Vagina (tissue), 2 donors: Measurements from ENCODE around the gene RPUSD3. TPM values are rescaled to one million over a fixed set of nuclear protein-coding genes. Genes with fewer than 3 reads are reported as not detected.

Experiments
- DNase-seq, 2 donors: peaks; one replicate each; pipeline ENCODE4 v3.0.0-alpha.2; 2017; ENCODE audit errors: extremely low spot score in 2 of 2
- H3K27ac ChIP-seq: fragments of 200-600 bp; sonication (generic); one replicate; pipeline ENCODE4 v1.5.1; 2019
- H3K27me3 ChIP-seq: fragments of 200-600 bp; sonication (generic); one replicate; pipeline ENCODE4 v1.5.1; 2019
- H3K36me3 ChIP-seq, 2 donors: fragments of 200-600 bp; sonication (generic); one replicate each; pipeline ENCODE4 v1.5.1; 2017 to 2019
- H3K4me1 ChIP-seq: fragments of 200-600 bp; sonication (generic); one replicate; pipeline ENCODE4 v1.5.1; 2019
- H3K4me3 ChIP-seq, 2 donors: fragments of 200-600 bp; sonication (generic); 1 replicate in 1 of 2; 2 replicates in 1 of 2; pipeline ENCODE4 v1.5.1; 2016 to 2019
- H3K9me3 ChIP-seq: fragments of 200-600 bp; sonication (generic); one replicate; pipeline ENCODE4 v1.5.1; 2019
- CTCF ChIP-seq, 3 experiments: fragments of 450-650 bp in 2 of 3; fragments of 200-600 bp in 1 of 3; sonication (generic) in 1 of 3; IDR thresholded peaks; one replicate each; pipeline ENCODE4 v1.5.1; 2017 to 2019; ENCODE audit warnings: antibody characterized with exemption in 3 of 3, mild to moderate bottlenecking in 2 of 3, moderate library complexity in 2 of 3
- POLR2A ChIP-seq, 2 donors: fragments of 450-650 bp; IDR thresholded peaks; one replicate each; pipeline ENCODE4 v1.6.1; 2017; ENCODE audit warnings: antibody characterized with exemption in 2 of 2, mild to moderate bottlenecking in 2 of 2, moderate library complexity in 2 of 2
- POLR2AphosphoS5 ChIP-seq, 2 donors: sonication (generic); formaldehyde crosslinking; IDR thresholded peaks; one replicate each; pipeline ENCODE4 v1.9.0; 2017; ENCODE audit warnings: antibody characterized with exemption in 2 of 2, mild to moderate bottlenecking in 2 of 2, low read depth in 1 of 2; ENCODE audit not compliant: insufficient read depth in 1 of 2
- intact Hi-C: fragments of 100-400 bp; cut with DNase I; formaldehyde crosslinking; loops from one replicate; pipeline ENCODE4 v1.15.1; 2023
- total RNA-seq: library from RNA; depleted of rRNA; stranded (reverse); fragments of >200 nt; gene quantifications from one replicate; pipeline ENCODE4 v1.2.3, GENCODE V29; 2016

RPUSD3 gene
- total RNA-seq, 1 donor from 2014 or later, result 50.6 TPM

GRCh38 chr3:9793161-9793781 is 50.5 kb downstream of the RPUSD3 start:
- Histone ChIP-seq H3K27ac (peak overlapping the region; percentile 95), H3K4me3 (peak overlapping the region; percentile 85 to 90), H3K27me3 (no peaks in the 10 kb centered on the region), H3K4me1 (peaks cover 44% of the 10 kb centered on the region), H3K36me3 (peaks cover 0 to 28% of the 10 kb centered on the region in 2 donors), H3K9me3 (no peaks in the 10 kb centered on the region)
- DNase-seq, result no peak
- TF ChIP-seq POLR2A (IDR thresholded peaks at IDR 0.05) (no peak), POLR2AphosphoS5 (IDR thresholded peaks at IDR 0.05; ENCODE audit: insufficient read depth in 1 of 2, low read depth in 1 of 2) (no peak), CTCF (IDR thresholded peaks at IDR 0.05) (no peak)
- intact Hi-C loops, result loop anchor here (10.0 kb wide), 1 partner anchor 58 kb away; the partner anchor contains the start of gene BRPF1

GRCh38 chr3:9792405-9793160 is 51.2 kb downstream of the RPUSD3 start, which contains the start of the genes ARPC4 and TADA3:
ARPC4 (plus strand) TSS chr3:9793082; CDS start chr3:9793122, 40 bp downstream.
TADA3 (minus strand) TSS chr3:9792473; CDS start chr3:9791466, 1,007 bp downstream.
- peak; percentile 90 to 91 for TF ChIP-seq POLR2AphosphoS5 (IDR thresholded peaks at IDR 0.05; ENCODE audit: insufficient read depth in 1 of 2, low read depth in 1 of 2)
- TF ChIP-seq POLR2A (IDR thresholded peaks at IDR 0.05), result peak in 1 of 2 donors; percentile 50
- no peak for TF ChIP-seq CTCF (IDR thresholded peaks at IDR 0.05)
- DNase-seq, result no peak
- Histone ChIP-seq H3K27ac (peak within 1 kb of the TSS; percentile 95), H3K4me1 (peaks cover 44% of the 10 kb centered on the region), H3K4me3 (peak within 1 kb of the TSS; percentile 85 to 90), H3K9me3 (no peaks in the 10 kb centered on the region), H3K27me3 (no peaks in the 10 kb centered on the region), H3K36me3 (peaks cover 0 to 26% of the 10 kb centered on the region in 2 donors)
- intact Hi-C loops, result loop anchor here (10.0 kb wide), 1 partner anchor 58 kb away; the partner anchor contains the start of gene BRPF1

GRCh38 chr3:9791790-9792404 is 51.9 kb downstream of the RPUSD3 start:
- Histone ChIP-seq H3K9me3 (no peaks in the 10 kb centered on the region), H3K36me3 (peaks cover 0 to 26% of the 10 kb centered on the region in 2 donors), H3K4me1 (peaks cover 44% of the 10 kb centered on the region), H3K27me3 (no peaks in the 10 kb centered on the region), H3K27ac (peak overlapping the region; percentile 95), H3K4me3 (peak overlapping the region; percentile 85 to 90)
- intact Hi-C loops, result loop anchor here (10.0 kb wide), 1 partner anchor 57 kb away; the partner anchor contains the start of gene BRPF1
- no peak for DNase-seq
- TF ChIP-seq POLR2AphosphoS5 (IDR thresholded peaks at IDR 0.05; ENCODE audit: insufficient read depth in 1 of 2, low read depth in 1 of 2) (no peak), POLR2A (IDR thresholded peaks at IDR 0.05) (no peak), CTCF (IDR thresholded peaks at IDR 0.05) (no peak)

GRCh38 chr3:9791127-9791526 is 52.7 kb downstream of the RPUSD3 start:
- DNase-seq, result no peak
- Histone ChIP-seq H3K27me3 (no peaks in the 10 kb centered on the region), H3K9me3 (no peaks in the 10 kb centered on the region), H3K4me3 (no peak overlapping the region), H3K27ac (peak overlapping the region; percentile 95), H3K36me3 (peaks cover 0 to 30% of the 10 kb centered on the region in 2 donors), H3K4me1 (peaks cover 44% of the 10 kb centered on the region)
- intact Hi-C loops, result loop anchor here (10.0 kb wide), 1 partner anchor 56 kb away; the partner anchor contains the start of gene BRPF1
- TF ChIP-seq CTCF (IDR thresholded peaks at IDR 0.05), result no peak
- no peak for TF ChIP-seq POLR2AphosphoS5 (IDR thresholded peaks at IDR 0.05; ENCODE audit: insufficient read depth in 1 of 2, low read depth in 1 of 2)
- TF ChIP-seq POLR2A (IDR thresholded peaks at IDR 0.05), result no peak

Other genes starting within 250 kb of the RPUSD3 start
- gene MTMR14, start 194.5 kb downstream of the RPUSD3 start, total RNA-seq, result 25.8 TPM
- not detected for gene CPNE9, start 140.2 kb downstream of the RPUSD3 start, total RNA-seq
- 16.9 TPM for gene BRPF1, start 112.3 kb downstream of the RPUSD3 start, total RNA-seq
- 51.6 TPM for gene OGG1, start 94.1 kb downstream of the RPUSD3 start, total RNA-seq
- gene CAMK1, start 74.1 kb downstream of the RPUSD3 start, total RNA-seq, result 42.5 TPM
- 58.9 TPM for gene TADA3, start 51.5 kb downstream of the RPUSD3 start, total RNA-seq
- 124 TPM for gene ARPC4, start 50.9 kb downstream of the RPUSD3 start, total RNA-seq
- gene TTLL3, start 33.7 kb downstream of the RPUSD3 start, total RNA-seq, result 73.4 TPM
- 51.3 TPM for gene CIDEC, start 36.2 kb upstream of the RPUSD3 start, total RNA-seq
- gene JAGN1, start 46.6 kb upstream of the RPUSD3 start, total RNA-seq, result 32.7 TPM
- 15.2 TPM for gene IL17RE, start 58.8 kb upstream of the RPUSD3 start, total RNA-seq
- 66.3 TPM for gene IL17RC, start 73.1 kb upstream of the RPUSD3 start, total RNA-seq
- 27.0 TPM for gene CRELD1, start 89.8 kb upstream of the RPUSD3 start, total RNA-seq
- 1.7 TPM for gene PRRT3, start 108.4 kb upstream of the RPUSD3 start, total RNA-seq
- 36.6 TPM for gene EMC3, start 142.8 kb upstream of the RPUSD3 start, total RNA-seq
- gene FANCD2, start 182.4 kb upstream of the RPUSD3 start, total RNA-seq, result 4.4 TPM